WTC11 (cell line): Measurements from ENCODE around the gene HSPB6. TPM values are rescaled to one million over a fixed set of nuclear protein-coding genes. Genes with fewer than 3 reads are reported as not detected.

Experiments used
- ATAC-seq: fragments of 200-7000 bp; cut with Tn5 transposase; 2 replicates; pipeline ENCODE4 v1.10.0; 2021; ENCODE audit warnings: mild to moderate bottlenecking, moderate library complexity
- CTCF ChIA-PET: fragments of 300-600 bp; sonication (Branson Sonifier 250); formaldehyde crosslinking; loops from one replicate; lab custom pipeline; 2021; ENCODE audit warnings: antibody characterized with exemption; lab: Charles Lee
- POLR2A ChIA-PET: fragments of 350-600 bp; sonication (Branson Sonifier 250); formaldehyde crosslinking; loops from one replicate; lab custom pipeline; 2021; ENCODE audit warnings: antibody characterized with exemption; lab: Charles Lee
- DNase-seq: peaks from one replicate; pipeline ENCODE4 v3.0.0; 2021; ENCODE audit warnings: low spot score
- H3K27ac Mint-ChIP-seq: 2 replicates; pipeline ENCODE4 v1.8.0; 2021; ENCODE audit warnings: mixed read lengths
- H3K27me3 Mint-ChIP-seq: 2 replicates; pipeline ENCODE4 v1.8.0; 2021; ENCODE audit warnings: low read depth, mild to moderate bottlenecking, moderate library complexity, mixed read lengths
- H3K36me3 Mint-ChIP-seq: 2 replicates; pipeline ENCODE4 v1.8.0; 2021; ENCODE audit warnings: mixed read lengths
- H3K4me1 Mint-ChIP-seq: 2 replicates; pipeline ENCODE4 v1.8.0; 2022; ENCODE audit warnings: mixed read lengths
- H3K4me3 Mint-ChIP-seq: 2 replicates; pipeline ENCODE4 v1.8.0; 2021; ENCODE audit warnings: mild to moderate bottlenecking, moderate library complexity, mixed read lengths
- H3K9me3 Mint-ChIP-seq: 2 replicates; pipeline ENCODE4 v1.8.0; 2021; ENCODE audit warnings: mixed read lengths
- ESRRA ChIP-seq: sonication (generic); formaldehyde crosslinking; IDR thresholded peaks from 2 replicates; pipeline ENCODE4 v1.8.1; 2022; ENCODE audit warnings: mild to moderate bottlenecking, missing genetic modification reagents, borderline replicate concordance
- FOXP1 ChIP-seq: sonication (generic); formaldehyde crosslinking; IDR thresholded peaks from 2 replicates; pipeline ENCODE4 v1.8.0; 2022; ENCODE audit warnings: missing genetic modification reagents, mild to moderate bottlenecking, moderate library complexity, borderline replicate concordance
- GRHL2 ChIP-seq: fragments of 250-450 bp; sonication (Bioruptor Pico); IDR thresholded peaks from 2 replicates; pipeline ENCODE4 v1.8.0; 2022; ENCODE audit warnings: mild to moderate bottlenecking, moderate library complexity; ENCODE audit not compliant: insufficient replicate concordance, severe bottlenecking
- IRF2 ChIP-seq: sonication (generic); formaldehyde crosslinking; IDR thresholded peaks from 2 replicates; pipeline ENCODE4 v1.8.0; 2022; ENCODE audit warnings: low read depth, missing genetic modification reagents, borderline replicate concordance
- JAZF1 ChIP-seq: fragments of 250-450 bp; sonication (Bioruptor Pico); IDR thresholded peaks from 2 replicates; pipeline ENCODE4 v1.9.0; 2021; ENCODE audit warnings: moderate library complexity, mild to moderate bottlenecking, inconsistent platforms
- MYBL2 ChIP-seq: sonication (generic); formaldehyde crosslinking; IDR thresholded peaks from 2 replicates; pipeline ENCODE4 v1.8.1; 2023; ENCODE audit warnings: mild to moderate bottlenecking, moderate library complexity, missing genetic modification reagents
- NFATC4 ChIP-seq: fragments of 250-450 bp; sonication (Bioruptor Pico); IDR thresholded peaks from 2 replicates; pipeline ENCODE4 v1.9.0; 2021; ENCODE audit warnings: mild to moderate bottlenecking
- SOX15 ChIP-seq: fragments of 250-450 bp; sonication (Bioruptor Pico); IDR thresholded peaks from 2 replicates; pipeline ENCODE4 v1.9.0; 2021; ENCODE audit warnings: mild to moderate bottlenecking
- SP1 ChIP-seq: sonication (generic); formaldehyde crosslinking; conservative IDR thresholded peaks from 2 replicates; pipeline ENCODE4 v1.8.1; 2022; ENCODE audit warnings: missing genetic modification reagents
- TP53 ChIP-seq: sonication (generic); formaldehyde crosslinking; IDR thresholded peaks from 2 replicates; pipeline ENCODE4 v1.8.1; 2023; ENCODE audit warnings: mild to moderate bottlenecking, missing genetic modification reagents
- ZNF317 ChIP-seq: sonication (generic); formaldehyde crosslinking; IDR thresholded peaks from 2 replicates; pipeline ENCODE4 v1.8.1; 2023; ENCODE audit warnings: low read depth, mild to moderate bottlenecking, moderate library complexity, missing genetic modification reagents, borderline replicate concordance
- total RNA-seq: library from RNA; stranded (reverse); gene quantifications from 3 replicates; pipeline ENCODE4 v1.2.3, GENCODE V29; 2021
- TF ChIP-seq, protein P1 (sequence below): fragments of 250-450 bp; sonication (Bioruptor Pico); IDR thresholded peaks from 2 replicates; pipeline ENCODE4 v1.9.0; 2021; ENCODE audit warnings: mild to moderate bottlenecking
- TF ChIP-seq, protein P2 (sequence below): fragments of 250-450 bp; sonication (Bioruptor Pico); IDR thresholded peaks from 2 replicates; pipeline ENCODE4 v1.9.0; 2021; ENCODE audit warnings: moderate library complexity, mild to moderate bottlenecking, inconsistent platforms, borderline replicate concordance
- TF ChIP-seq, protein P3 (sequence below): sonication (generic); formaldehyde crosslinking; IDR thresholded peaks from 2 replicates; pipeline ENCODE4 v1.8.1; 2023; ENCODE audit warnings: mild to moderate bottlenecking, missing genetic modification reagents
- TF ChIP-seq, protein P4 (sequence below): sonication (generic); formaldehyde crosslinking; IDR thresholded peaks from 2 replicates; pipeline ENCODE4 v1.8.1; 2022; ENCODE audit warnings: low read depth, missing genetic modification reagents, borderline replicate concordance
- TF ChIP-seq, protein P5 (sequence below): sonication (generic); formaldehyde crosslinking; IDR thresholded peaks from 2 replicates; pipeline ENCODE4 v1.8.1; 2023; ENCODE audit warnings: mild to moderate bottlenecking, missing genetic modification reagents
- TF ChIP-seq, protein P6 (sequence below): fragments of 250-450 bp; sonication (Bioruptor Pico); IDR thresholded peaks from 2 replicates; pipeline ENCODE4 v2.1.2; 2022; ENCODE audit warnings: mild to moderate bottlenecking, moderate library complexity

The HSPB6 gene
- total RNA-seq, 1 experiment from 2014 or later: 1.7 TPM

DNA sequence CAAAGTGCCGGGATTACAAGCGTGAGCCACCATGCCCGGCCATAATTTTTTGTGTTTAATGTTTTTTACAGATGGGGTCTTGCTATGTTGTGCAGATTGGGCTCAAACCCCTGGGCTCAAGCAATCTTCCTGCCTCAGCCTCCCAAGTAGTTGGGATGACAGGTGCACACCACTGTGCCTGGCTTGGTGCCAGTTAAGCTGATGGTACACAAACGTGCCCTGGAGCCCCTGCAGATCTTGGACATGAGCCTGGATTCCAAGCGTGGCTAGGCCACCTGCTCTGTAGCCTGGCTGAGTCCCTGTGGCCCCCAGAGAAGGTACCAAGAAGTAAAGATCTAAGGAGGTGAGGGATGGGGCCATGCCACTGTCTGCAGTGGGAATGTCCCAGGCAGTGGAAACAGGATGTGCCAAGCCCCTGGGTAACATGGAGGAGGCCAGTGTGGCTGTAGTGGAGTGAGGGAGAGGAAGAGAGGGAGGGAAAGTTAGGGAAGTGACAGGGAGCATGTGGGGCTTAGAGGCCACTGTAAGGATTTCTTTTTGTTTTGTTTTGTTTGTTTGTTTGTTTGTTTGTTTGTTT is 48.8 kb upstream of the HSPB6 start:
- TF ChIP-seq SP1 (CRISPR knock-in tag) (no peak), MYBL2 (CRISPR knock-in tag) (no peak), ZNF317 (CRISPR knock-in tag) (no peak), TP53 (no peak), NFATC4 (no peak), FOXP1 (CRISPR knock-in tag) (no peak), ESRRA (CRISPR knock-in tag) (no peak), JAZF1 (CRISPR knock-in tag) (no peak), GRHL2 (no peak), SOX15 (CRISPR knock-in tag) (no peak), IRF2 (CRISPR knock-in tag) (no peak)
- TF ChIP-seq, protein P1, sequence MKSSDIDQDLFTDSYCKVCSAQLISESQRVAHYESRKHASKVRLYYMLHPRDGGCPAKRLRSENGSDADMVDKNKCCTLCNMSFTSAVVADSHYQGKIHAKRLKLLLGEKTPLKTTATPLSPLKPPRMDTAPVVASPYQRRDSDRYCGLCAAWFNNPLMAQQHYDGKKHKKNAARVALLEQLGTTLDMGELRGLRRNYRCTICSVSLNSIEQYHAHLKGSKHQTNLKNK: no peak
- TF ChIP-seq, protein P2, sequence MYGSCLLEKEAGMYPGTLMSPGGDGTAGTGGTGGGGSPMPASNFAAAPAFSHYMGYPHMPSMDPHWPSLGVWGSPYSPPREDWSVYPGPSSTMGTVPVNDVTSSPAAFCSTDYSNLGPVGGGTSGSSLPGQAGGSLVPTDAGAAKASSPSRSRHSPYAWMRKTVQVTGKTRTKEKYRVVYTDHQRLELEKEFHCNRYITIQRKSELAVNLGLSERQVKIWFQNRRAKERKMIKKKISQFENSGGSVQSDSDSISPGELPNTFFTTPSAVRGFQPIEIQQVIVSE (CRISPR knock-in tag): no peak
- TF ChIP-seq, protein P3, sequence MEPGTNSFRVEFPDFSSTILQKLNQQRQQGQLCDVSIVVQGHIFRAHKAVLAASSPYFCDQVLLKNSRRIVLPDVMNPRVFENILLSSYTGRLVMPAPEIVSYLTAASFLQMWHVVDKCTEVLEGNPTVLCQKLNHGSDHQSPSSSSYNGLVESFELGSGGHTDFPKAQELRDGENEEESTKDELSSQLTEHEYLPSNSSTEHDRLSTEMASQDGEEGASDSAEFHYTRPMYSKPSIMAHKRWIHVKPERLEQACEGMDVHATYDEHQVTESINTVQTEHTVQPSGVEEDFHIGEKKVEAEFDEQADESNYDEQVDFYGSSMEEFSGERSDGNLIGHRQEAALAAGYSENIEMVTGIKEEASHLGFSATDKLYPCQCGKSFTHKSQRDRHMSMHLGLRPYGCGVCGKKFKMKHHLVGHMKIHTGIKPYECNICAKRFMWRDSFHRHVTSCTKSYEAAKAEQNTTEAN (CRISPR knock-in tag): no peak
- TF ChIP-seq, protein P4, sequence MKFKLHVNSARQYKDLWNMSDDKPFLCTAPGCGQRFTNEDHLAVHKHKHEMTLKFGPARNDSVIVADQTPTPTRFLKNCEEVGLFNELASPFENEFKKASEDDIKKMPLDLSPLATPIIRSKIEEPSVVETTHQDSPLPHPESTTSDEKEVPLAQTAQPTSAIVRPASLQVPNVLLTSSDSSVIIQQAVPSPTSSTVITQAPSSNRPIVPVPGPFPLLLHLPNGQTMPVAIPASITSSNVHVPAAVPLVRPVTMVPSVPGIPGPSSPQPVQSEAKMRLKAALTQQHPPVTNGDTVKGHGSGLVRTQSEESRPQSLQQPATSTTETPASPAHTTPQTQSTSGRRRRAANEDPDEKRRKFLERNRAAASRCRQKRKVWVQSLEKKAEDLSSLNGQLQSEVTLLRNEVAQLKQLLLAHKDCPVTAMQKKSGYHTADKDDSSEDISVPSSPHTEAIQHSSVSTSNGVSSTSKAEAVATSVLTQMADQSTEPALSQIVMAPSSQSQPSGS (CRISPR knock-in tag): no peak
- TF ChIP-seq, protein P5, sequence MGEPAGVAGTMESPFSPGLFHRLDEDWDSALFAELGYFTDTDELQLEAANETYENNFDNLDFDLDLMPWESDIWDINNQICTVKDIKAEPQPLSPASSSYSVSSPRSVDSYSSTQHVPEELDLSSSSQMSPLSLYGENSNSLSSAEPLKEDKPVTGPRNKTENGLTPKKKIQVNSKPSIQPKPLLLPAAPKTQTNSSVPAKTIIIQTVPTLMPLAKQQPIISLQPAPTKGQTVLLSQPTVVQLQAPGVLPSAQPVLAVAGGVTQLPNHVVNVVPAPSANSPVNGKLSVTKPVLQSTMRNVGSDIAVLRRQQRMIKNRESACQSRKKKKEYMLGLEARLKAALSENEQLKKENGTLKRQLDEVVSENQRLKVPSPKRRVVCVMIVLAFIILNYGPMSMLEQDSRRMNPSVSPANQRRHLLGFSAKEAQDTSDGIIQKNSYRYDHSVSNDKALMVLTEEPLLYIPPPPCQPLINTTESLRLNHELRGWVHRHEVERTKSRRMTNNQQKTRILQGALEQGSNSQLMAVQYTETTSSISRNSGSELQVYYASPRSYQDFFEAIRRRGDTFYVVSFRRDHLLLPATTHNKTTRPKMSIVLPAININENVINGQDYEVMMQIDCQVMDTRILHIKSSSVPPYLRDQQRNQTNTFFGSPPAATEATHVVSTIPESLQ (CRISPR knock-in tag): no peak
- TF ChIP-seq, protein P6, sequence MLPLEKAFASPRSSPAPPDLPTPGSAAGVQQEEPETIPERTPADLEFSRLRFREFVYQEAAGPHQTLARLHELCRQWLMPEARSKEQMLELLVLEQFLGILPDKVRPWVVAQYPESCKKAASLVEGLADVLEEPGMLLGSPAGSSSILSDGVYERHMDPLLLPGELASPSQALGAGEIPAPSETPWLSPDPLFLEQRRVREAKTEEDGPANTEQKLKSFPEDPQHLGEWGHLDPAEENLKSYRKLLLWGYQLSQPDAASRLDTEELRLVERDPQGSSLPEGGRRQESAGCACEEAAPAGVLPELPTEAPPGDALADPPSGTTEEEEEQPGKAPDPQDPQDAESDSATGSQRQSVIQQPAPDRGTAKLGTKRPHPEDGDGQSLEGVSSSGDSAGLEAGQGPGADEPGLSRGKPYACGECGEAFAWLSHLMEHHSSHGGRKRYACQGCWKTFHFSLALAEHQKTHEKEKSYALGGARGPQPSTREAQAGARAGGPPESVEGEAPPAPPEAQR (CRISPR knock-in tag): no peak
- TF ChIP-seq, all 79 proteins: peak for 0
- Mint-ChIP-seq H3K4me3 (no peak overlapping the region), H3K36me3 (no peaks in the 10 kb centered on the region), H3K27ac (no peak overlapping the region), H3K4me1 (peaks cover 2% of the 10 kb centered on the region), H3K27me3 (peaks cover 22% of the 10 kb centered on the region), H3K9me3 (no peaks in the 10 kb centered on the region)
- DNase-seq (no peak), ATAC-seq (no peak)
- ChIA-PET POLR2A (no interaction called here), CTCF (no interaction called here)

DNA sequence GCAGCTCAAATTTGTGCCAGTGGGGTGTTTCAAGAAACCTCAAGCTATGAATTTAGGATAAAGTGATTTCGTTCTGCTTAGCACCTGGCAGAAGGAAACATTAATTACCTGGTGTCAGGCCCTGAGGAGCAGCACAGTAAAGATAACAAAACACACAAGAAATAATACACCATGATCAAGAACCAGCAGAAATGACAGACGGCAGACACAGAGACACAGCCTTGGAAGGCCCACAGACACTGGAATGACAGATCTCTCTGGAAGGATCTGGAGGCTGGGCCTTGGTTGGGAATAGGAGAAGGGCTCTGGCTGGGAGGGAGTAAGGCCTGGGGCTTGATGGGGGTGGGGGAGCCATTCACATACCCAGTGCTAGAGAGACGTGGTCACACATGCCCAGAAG is 45.0 kb upstream of the HSPB6 start:
- Mint-ChIP-seq H3K9me3 (no peaks in the 10 kb centered on the region), H3K4me3 (no peak overlapping the region), H3K4me1 (peaks cover 10% of the 10 kb centered on the region), H3K27me3 (peaks cover 43% of the 10 kb centered on the region), H3K27ac (no peak overlapping the region), H3K36me3 (no peaks in the 10 kb centered on the region)
- TF ChIP-seq ZNF317 (CRISPR knock-in tag): peak; percentile 63; the same call in 1 of the 2 replicates
- TF ChIP-seq, protein P1: no peak
- DNase-seq: no peak
- CTCF ChIA-PET: interaction anchor here (1.3 kb wide), 1 partner anchor 17 kb away, joined by 4 read pairs; no protein-coding TSS in a partner anchor
- POLR2A ChIA-PET: no interaction called here
- ATAC-seq: no peak
